Progenitor cell of endocrine pancreas (in vitro differentiated cells): ENCODE measurements around the gene RABEP1. TPM values are rescaled to one million over a fixed set of nuclear protein-coding genes. Genes with fewer than 3 reads are reported as not detected.

Source experiments
- DNase-seq: peaks from one replicate; pipeline ENCODE4 v3.0.0; 2021; ENCODE audit warnings: low spot score; ENCODE audit not compliant: unreplicated experiment
- H3K27ac Mint-ChIP-seq: 2 replicates; pipeline ENCODE4 v1.8.0; 2021; ENCODE audit warnings: mild to moderate bottlenecking, moderate library complexity, mixed read lengths
- H3K27me3 Mint-ChIP-seq: 2 replicates; pipeline ENCODE4 v1.8.0; 2021; ENCODE audit warnings: mixed read lengths
- H3K36me3 Mint-ChIP-seq: 2 replicates; pipeline ENCODE4 v1.8.0; 2022; ENCODE audit warnings: mixed read lengths; ENCODE audit not compliant: insufficient read depth
- H3K4me1 Mint-ChIP-seq: 2 replicates; pipeline ENCODE4 v1.8.0; 2021; ENCODE audit warnings: low read depth, mixed read lengths
- H3K4me3 Mint-ChIP-seq: 2 replicates; pipeline ENCODE4 v1.8.0; 2021; ENCODE audit warnings: low read depth, mild to moderate bottlenecking, moderate library complexity, mixed read lengths
- H3K9me3 Mint-ChIP-seq: 2 replicates; pipeline ENCODE4 v1.8.0; 2021; ENCODE audit warnings: low read depth, mixed read lengths
- CTCF ChIP-seq: fragments of 200-600 bp; sonication (generic); IDR thresholded peaks from one replicate; pipeline ENCODE4 v1.5.0; 2021; ENCODE audit warnings: antibody characterized with exemption, mild to moderate bottlenecking; ENCODE audit not compliant: unreplicated experiment
- total RNA-seq: library from RNA; stranded (reverse); gene quantifications from 2 replicates; pipeline ENCODE4 v1.2.1, GENCODE V29; 2021

The RABEP1 gene
- total RNA-seq, 1 donor from 2014 or later: 50.1 TPM

- H3K27ac Mint-ChIP-seq: peak overlapping the region; percentile 91
- H3K4me1 Mint-ChIP-seq: peaks cover 20% of the 10 kb centered on the region
- peaks cover 1% of the 10 kb centered on the region for H3K36me3 Mint-ChIP-seq
- DNase-seq: no peak
- TF ChIP-seq CTCF: no peak
- H3K9me3 Mint-ChIP-seq: no peaks in the 10 kb centered on the region
- H3K27me3 Mint-ChIP-seq: no peaks in the 10 kb centered on the region
- peak overlapping the region; percentile 89 for H3K4me3 Mint-ChIP-seq
Measured at GRCh38 chr17:5282642-5283217, 646 bp downstream of the RABEP1 start.

- Mint-ChIP-seq H3K4me1 (peaks cover 20% of the 10 kb centered on the region), H3K27me3 (no peaks in the 10 kb centered on the region), H3K9me3 (no peaks in the 10 kb centered on the region), H3K36me3 (peaks cover 1% of the 10 kb centered on the region), H3K4me3 (peak overlapping the region; percentile 89), H3K27ac (peak overlapping the region; percentile 18)
- no peak for DNase-seq
- no peak for TF ChIP-seq CTCF
Measured at GRCh38 chr17:5283571-5284315, 1.7 kb downstream of the RABEP1 start.

GRCh38 chr17:5284681-5285080 is 2.6 kb downstream of the RABEP1 start:
- Mint-ChIP-seq H3K36me3 (peaks cover 1% of the 10 kb centered on the region), H3K27me3 (no peaks in the 10 kb centered on the region), H3K9me3 (no peaks in the 10 kb centered on the region), H3K27ac (no peak overlapping the region), H3K4me1 (peaks cover 20% of the 10 kb centered on the region), H3K4me3 (peak overlapping the region; percentile 31)
- no peak for DNase-seq
- no peak for TF ChIP-seq CTCF

GRCh38 chr17:5286846-5287245 is 4.8 kb downstream of the RABEP1 start:
- H3K27ac Mint-ChIP-seq: no peak overlapping the region
- no peaks in the 10 kb centered on the region for H3K9me3 Mint-ChIP-seq
- no peaks in the 10 kb centered on the region for H3K27me3 Mint-ChIP-seq
- peaks cover 3% of the 10 kb centered on the region for H3K36me3 Mint-ChIP-seq
- no peak for TF ChIP-seq CTCF
- no peak for DNase-seq
- peaks cover 20% of the 10 kb centered on the region for H3K4me1 Mint-ChIP-seq
- H3K4me3 Mint-ChIP-seq: no peak overlapping the region

- no peak for DNase-seq
- H3K36me3 Mint-ChIP-seq: peaks cover 7% of the 10 kb centered on the region
- H3K27ac Mint-ChIP-seq: no peak overlapping the region
- no peaks in the 10 kb centered on the region for H3K9me3 Mint-ChIP-seq
- no peaks in the 10 kb centered on the region for H3K27me3 Mint-ChIP-seq
- peaks cover 2% of the 10 kb centered on the region for H3K4me1 Mint-ChIP-seq
- TF ChIP-seq CTCF: no peak
- H3K4me3 Mint-ChIP-seq: no peak overlapping the region
Measured at GRCh38 chr17:5291683-5292350, 9.7 kb downstream of the RABEP1 start.
